Measurements from ENCODE around the gene CCL24. TPM values are rescaled to one million over a fixed set of nuclear protein-coding genes. Genes with fewer than 3 reads are reported as not detected.
A peak's percentile ranks its signal among the peaks of the same experiment; 100 is the strongest.

Gene CCL24
- total and polyA plus RNA-seq, 2 of the 4 experiments (the other 2 are of a cell fraction) = not detected

- TF ChIP-seq MXI1 (IDR thresholded peaks at IDR 0.05; ENCODE audit: borderline replicate concordance, low read depth, low read length) = no peak
Observed at GRCh38 chr7:75813781-75814236, at the start of gene CCL24 (continued).

GRCh38 chr7:75861636-75862035, 48.0 kb upstream of the CCL24 start:
- no TSS peak for BruUV-seq (replicated peaks)
- Histone ChIP-seq H3K4me1 (ENCODE audit: control insufficient read depth, insufficient read depth, low read length) (peaks cover 9% of the 10 kb centered on the region), H3K14ac (replicated peaks; ENCODE audit: low read depth, low read length) (no peak overlapping the region), H3K27me3 (ENCODE audit: control insufficient read depth, insufficient read depth, low read length) (0 out of 2 replicates have a peak, but pooled peaks cover 1% of the 10 kb centered on the region), H2BK15ac (ENCODE audit: low read depth, low read length) (no peak overlapping the region), H3K9me1 (ENCODE audit: insufficient read depth, low read length) (no peaks in the 10 kb centered on the region), H4K5ac (ENCODE audit: low read depth, low read length) (no peak overlapping the region), H3K23ac (ENCODE audit: low read depth, low read length) (no peak overlapping the region), H4K91ac (ENCODE audit: insufficient read depth, low read depth, low read length) (no peak overlapping the region), H3K4me3 (ENCODE audit: insufficient read depth, low read depth, low read length) (no peak overlapping the region), H3K79me1 (ENCODE audit: low read depth in 1 of 2, low read length in 2 of 2) (no peaks in the 10 kb centered on the region), H4K20me1 (ENCODE audit: insufficient read depth, low read length) (no peaks in the 10 kb centered on the region), H3K27ac (ENCODE audit: insufficient read depth, low read length) (no peak overlapping the region), H3K9ac (ENCODE audit: low read depth, low read length) (no peak overlapping the region), H3K56ac (ENCODE audit: extremely low read depth, insufficient read depth, low read length) (no peak overlapping the region), H2BK120ac (ENCODE audit: low read depth, low read length) (no peak overlapping the region), H3K4ac (ENCODE audit: low read depth, low read length) (no peak overlapping the region; the same call in 1 of the 2 replicates), H2AK5ac (ENCODE audit: low read depth, low read length) (no peak overlapping the region), H3K9me3 (ENCODE audit: control insufficient read depth, insufficient read depth, low read length) (no peaks in the 10 kb centered on the region), H3K36me3 (ENCODE audit: control insufficient read depth, insufficient read depth, low read length) (no peaks in the 10 kb centered on the region), H2BK5ac (ENCODE audit: low read depth, low read length, poor library complexity, severe bottlenecking) (no peak overlapping the region), H2AFZ (replicated peaks; ENCODE audit: low read length, poor library complexity) (no peak overlapping the region), H4K8ac (ENCODE audit: low read depth in 2 of 2, low read length in 2 of 2) (no peak overlapping the region), H2AK9ac (replicated peaks; ENCODE audit: low read depth, low read length, poor library complexity) (no peak overlapping the region), H3K4me2 (ENCODE audit: low read depth, low read length) (no peak overlapping the region), H3K18ac (ENCODE audit: low read depth, low read length) (no peak overlapping the region), H2BK20ac (ENCODE audit: low read depth, low read length) (no peak overlapping the region)
- ChIA-PET CTCF (no interaction called here), POLR2A (ENCODE audit: unreplicated experiment) (no interaction called here)
- intact Hi-C loops (cut with micrococcal nuclease) = loop anchor here (1.0 kb wide), 1 partner anchor 89 kb away; the partner anchor contains the start of gene CCL26
- in situ Hi-C loops (cut with MboI; ENCODE audit: low sequenced_read_pairs) = loop anchor here (25.0 kb wide), 1 partner anchor 276 kb away; no protein-coding TSS in a partner anchor
- no CpG with 5 or more reads among the region's 4 CpGs for WGBS, 2 experiments (ENCODE audit: extremely low coverage in 2 of 2, insufficient read length in 1 of 2)
- no peak for TF ChIP-seq RFX5 (IDR thresholded peaks at IDR 0.05; ENCODE audit: low read depth, low read length)
- peak; percentile 55 for TF ChIP-seq CEBPB (IDR thresholded peaks at IDR 0.05; ENCODE audit: low read depth, low read length)
- TF ChIP-seq SMC3 (IDR thresholded peaks at IDR 0.05; ENCODE audit: low read depth, low read length) = no peak
- no peak for TF ChIP-seq MAFK (IDR thresholded peaks at IDR 0.05; ENCODE audit: low read depth, low read length)
- TF ChIP-seq NFE2L2 (IDR thresholded peaks at IDR 0.05; ENCODE audit: low read depth, low read length) = no peak
- DNase-seq = peak; percentile 77
- dilution Hi-C loops (cut with HindIII; ENCODE audit: low sequenced_read_pairs, unreplicated experiment) = no loop called here
- peak; percentile 54 for ATAC-seq (ENCODE audit: low read depth)

Data from IMR-90 (cell line).